GM18861 (cell line): Measurements from ENCODE around the gene TMA7B.
"Not testable (repeated sequence)": the region's sequence is repeated elsewhere in the genome, so short reads cannot be mapped to it uniquely, and the experiment has no call there.

Experiments used
- ATAC-seq: cut with Tn5 transposase; IDR thresholded peaks from one replicate; pipeline ENCODE4 v1.9.1; 2021; ENCODE audit not compliant: unreplicated experiment

Gene TMA7B

GRCh38 chr22:39951603-39952293 is 8.4 kb upstream of the TMA7B start:
- ATAC-seq = not testable (repeated sequence)

GRCh38 chr22:39952347-39952746 is 7.8 kb upstream of the TMA7B start:
- no peak for ATAC-seq

- ATAC-seq = no peak
Observed at GRCh38 chr22:39953101-39953500, 7.1 kb upstream of the TMA7B start.

- ATAC-seq = no peak
Observed at GRCh38 chr22:39954584-39955055, 5.6 kb upstream of the TMA7B start.

GRCh38 chr22:39955675-39956074 is 4.5 kb upstream of the TMA7B start:
- no peak for ATAC-seq

GRCh38 chr22:39956932-39957664 is 3.1 kb upstream of the TMA7B start:
- no peak for ATAC-seq

GRCh38 chr22:39958009-39958711 is 2.0 kb upstream of the TMA7B start:
- ATAC-seq = no peak

- no peak for ATAC-seq
Observed at GRCh38 chr22:39958949-39959639, 1.1 kb upstream of the TMA7B start.

- ATAC-seq = peak; percentile 83
Observed at GRCh38 chr22:39960791-39961746, 872 bp downstream of the TMA7B start.

GRCh38 chr22:39962071-39962470 is 1.9 kb downstream of the TMA7B start:
- no peak for ATAC-seq

- no peak for ATAC-seq
Observed at GRCh38 chr22:39965748-39966147, 5.6 kb downstream of the TMA7B start.

- no peak for ATAC-seq
Observed at GRCh38 chr22:39966470-39966869, 6.3 kb downstream of the TMA7B start.

- ATAC-seq = no peak
Observed at GRCh38 chr22:39967103-39967829, 7.1 kb downstream of the TMA7B start.

- ATAC-seq = no peak
Observed at GRCh38 chr22:39967996-39968972, 8.1 kb downstream of the TMA7B start.

- no peak for ATAC-seq
Observed at GRCh38 chr22:39970742-39971141, 10.5 kb downstream of the TMA7B start.

- ATAC-seq = no peak
Observed at GRCh38 chr22:39972641-39973040, 12.4 kb downstream of the TMA7B start.

GRCh38 chr22:39973656-39974055 is 13.5 kb downstream of the TMA7B start:
- ATAC-seq = no peak

- ATAC-seq = no peak
Observed at GRCh38 chr22:39974065-39974464, 13.9 kb downstream of the TMA7B start.
